Measurements from ENCODE around the gene CETN3. TPM values are rescaled to one million over a fixed set of nuclear protein-coding genes. Genes with fewer than 3 reads are reported as not detected.
"Not testable (repeated sequence)": the region's sequence is repeated elsewhere in the genome, so short reads cannot be mapped to it uniquely, and the experiment has no call there.

Gene CETN3
- total RNA-seq, 4 donors from 2014 or later, result 7.8 to 12.9 (median 10.7) TPM

- Histone ChIP-seq H3K4me3 (no peak overlapping the region), H3K4me1 (no peaks in the 10 kb centered on the region), H3K9me3 (peaks cover 0 to 8% (median 0%) of the 10 kb centered on the region in 4 donors), H3K27ac (no peak overlapping the region), H3K27me3 (no peaks in the 10 kb centered on the region), H3K36me3 (no peaks in the 10 kb centered on the region)
- WGBS, 2 donors, result 86 to 94% methylated on average over 2 of the region's 2 CpGs
- DNase-seq (ENCODE audit: low spot score in 2 of 2), result no peak
- no peak for TF ChIP-seq POLR2A (IDR thresholded peaks at IDR 0.05)
- no peak for TF ChIP-seq CTCF (IDR thresholded peaks at IDR 0.05)
- TF ChIP-seq EP300 (IDR thresholded peaks at IDR 0.05), result no peak
Measured at GRCh38 chr5:90378752-90379151, 30.8 kb downstream of the CETN3 start.

DNA sequence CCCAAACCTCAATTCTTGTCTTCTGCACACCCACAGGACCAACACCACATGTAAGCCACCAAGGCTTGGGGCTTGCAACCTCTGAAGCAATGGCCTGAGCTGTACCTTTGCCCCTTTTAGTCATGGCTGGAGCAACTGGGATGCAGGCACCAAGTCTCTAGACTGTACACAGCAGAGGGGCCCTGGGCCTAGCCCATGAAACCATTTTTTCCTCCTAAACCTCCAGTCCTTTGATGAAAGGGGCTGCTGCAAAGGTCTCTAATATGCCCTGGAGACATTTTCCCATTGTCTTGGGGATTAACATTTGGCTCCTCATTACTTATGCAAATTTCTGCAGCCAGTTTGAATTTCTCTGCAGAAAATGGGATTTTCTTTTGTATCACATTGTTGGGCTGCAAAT is 38.3 kb downstream of the CETN3 start:
- not testable (repeated sequence) for H3K27me3 ChIP-seq; H3K4me1 ChIP-seq; H3K27ac ChIP-seq; DNase-seq (ENCODE audit: low spot score in 2 of 2); H3K36me3 ChIP-seq; H3K4me3 ChIP-seq
- peaks cover 0 to 19% (median 0%) of the 10 kb centered on the region in 4 donors for H3K9me3 ChIP-seq

- 88 to 94% methylated on average over 3 of the region's 3 CpGs for WGBS, 2 donors
- Histone ChIP-seq H3K4me3 (no peak overlapping the region), H3K36me3 (no peaks in the 10 kb centered on the region), H3K4me1 (no peaks in the 10 kb centered on the region), H3K27ac (no peak overlapping the region), H3K27me3 (no peaks in the 10 kb centered on the region), H3K9me3 (peaks cover 0 to 11% (median 0%) of the 10 kb centered on the region in 4 donors)
- TF ChIP-seq POLR2A (IDR thresholded peaks at IDR 0.05) (no peak), EP300 (IDR thresholded peaks at IDR 0.05) (no peak), CTCF (IDR thresholded peaks at IDR 0.05) (no peak)
- no peak for DNase-seq (ENCODE audit: low spot score in 2 of 2)
Measured at GRCh38 chr5:90368454-90369246, 40.9 kb downstream of the CETN3 start.

- H3K27ac ChIP-seq, result no peak overlapping the region
- no peak for TF ChIP-seq POLR2A (IDR thresholded peaks at IDR 0.05)
- TF ChIP-seq CTCF (IDR thresholded peaks at IDR 0.05), result no peak
- TF ChIP-seq EP300 (IDR thresholded peaks at IDR 0.05), result no peak
- H3K27me3 ChIP-seq, result no peaks in the 10 kb centered on the region
- H3K4me1 ChIP-seq, result no peaks in the 10 kb centered on the region
- 86 to 92% methylated on average over 1 of the region's 1 CpG for WGBS, 2 donors
- H3K36me3 ChIP-seq, result no peaks in the 10 kb centered on the region
- no peak for DNase-seq (ENCODE audit: low spot score in 2 of 2)
- peaks cover 0 to 11% (median 0%) of the 10 kb centered on the region in 4 donors for H3K9me3 ChIP-seq
- no peak overlapping the region for H3K4me3 ChIP-seq
Measured at GRCh38 chr5:90367879-90368278, 41.7 kb downstream of the CETN3 start.

DNA sequence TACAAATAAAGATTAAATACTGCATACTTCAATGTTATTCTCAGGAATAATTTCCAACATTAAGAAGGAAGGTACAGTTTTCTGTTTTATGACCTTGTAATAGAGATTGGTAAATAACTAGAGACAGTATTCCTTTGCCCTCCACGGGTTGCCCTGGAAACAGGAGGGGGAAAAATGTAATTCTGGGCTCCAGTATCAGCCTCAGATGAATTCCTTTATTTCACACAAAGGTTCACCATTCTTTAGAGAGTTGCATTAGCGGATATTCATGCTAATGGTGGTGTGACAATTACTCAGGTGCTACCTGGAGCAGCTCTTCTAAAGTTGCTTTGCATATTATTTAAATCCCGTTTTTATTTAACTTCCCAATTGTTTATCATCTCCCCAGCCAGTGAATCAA is 42.6 kb downstream of the CETN3 start:
- H3K27me3 ChIP-seq, result no peaks in the 10 kb centered on the region
- 49 to 55% methylated on average over 3 of the region's 3 CpGs for WGBS, 2 donors
- H3K4me1 ChIP-seq, result no peaks in the 10 kb centered on the region
- peaks cover 0 to 11% (median 0%) of the 10 kb centered on the region in 4 donors for H3K9me3 ChIP-seq
- no peak overlapping the region for H3K27ac ChIP-seq
- TF ChIP-seq POLR2A (IDR thresholded peaks at IDR 0.05) (no peak), EP300 (IDR thresholded peaks at IDR 0.05) (no peak), CTCF (IDR thresholded peaks at IDR 0.05) (no peak)
- H3K4me3 ChIP-seq, result no peak overlapping the region
- no peak for DNase-seq (ENCODE audit: low spot score in 2 of 2)
- H3K36me3 ChIP-seq, result no peaks in the 10 kb centered on the region
